ENCODE measurements around the gene SEMA3E. TPM values are rescaled to one million over a fixed set of nuclear protein-coding genes. Genes with fewer than 3 reads are reported as not detected.

Gene SEMA3E
- total RNA-seq, 4 donors from 2014 or later: 22.1 to 42.6 (median 25.0) TPM

- no peak for TF ChIP-seq EP300 (IDR thresholded peaks at IDR 0.05)
- peak; percentile 77 to 87 (median 84) for TF ChIP-seq CTCF (IDR thresholded peaks at IDR 0.05)
- no peak for TF ChIP-seq POLR2A (IDR thresholded peaks at IDR 0.05)
- TF ChIP-seq POLR2AphosphoS5 (IDR thresholded peaks at IDR 0.05): no peak
- no peak overlapping the region for H3K4me3 ChIP-seq
- no peaks in the 10 kb centered on the region for H3K9me3 ChIP-seq
- WGBS, 2 donors (ENCODE audit: low coverage in 1 of 2): 9 to 12% methylated on average over 2 of the region's 2 CpGs
- H3K4me1 ChIP-seq: no peaks in the 10 kb centered on the region
- H3K27ac ChIP-seq: no peak overlapping the region
- peak; percentile 62 for ATAC-seq
- H3K36me3 ChIP-seq: no peaks in the 10 kb centered on the region
- H3K27me3 ChIP-seq: no peaks in the 10 kb centered on the region
These were observed 7.1 kb upstream of the SEMA3E start for GRCh38 chr7:83655951-83656556.

- Histone ChIP-seq H3K4me1 (peaks cover 0 to 9% (median 0%) of the 10 kb centered on the region in 3 donors), H3K9me3 (no peaks in the 10 kb centered on the region), H3K36me3 (no peaks in the 10 kb centered on the region), H3K4me3 (no peak overlapping the region), H3K27ac (no peak overlapping the region), H3K27me3 (no peaks in the 10 kb centered on the region)
- 100% methylated on average over 1 of the region's 1 CpG; no CpG with 5 or more reads in 1 of the 2 donors for WGBS, 2 donors (ENCODE audit: low coverage in 1 of 2)
- no peak for ATAC-seq
- TF ChIP-seq EP300 (IDR thresholded peaks at IDR 0.05) (no peak), CTCF (IDR thresholded peaks at IDR 0.05) (no peak), POLR2A (IDR thresholded peaks at IDR 0.05) (no peak), POLR2AphosphoS5 (IDR thresholded peaks at IDR 0.05) (no peak)
These were observed 3.5 kb upstream of the SEMA3E start for GRCh38 chr7:83652481-83652880.

GRCh38 chr7:83649701-83650100 lies 762 bp upstream of the SEMA3E start:
- peak overlapping the region in 2 of 4 donors; percentile 73 to 78 for H3K27ac ChIP-seq
- H3K27me3 ChIP-seq: no peaks in the 10 kb centered on the region
- peaks cover 0 to 17% (median 0%) of the 10 kb centered on the region in 3 donors for H3K4me1 ChIP-seq
- TF ChIP-seq POLR2A (IDR thresholded peaks at IDR 0.05): no peak
- no peak for TF ChIP-seq EP300 (IDR thresholded peaks at IDR 0.05)
- no peak for TF ChIP-seq CTCF (IDR thresholded peaks at IDR 0.05)
- no peak for TF ChIP-seq POLR2AphosphoS5 (IDR thresholded peaks at IDR 0.05)
- no peak overlapping the region for H3K4me3 ChIP-seq
- H3K9me3 ChIP-seq: no peaks in the 10 kb centered on the region
- no peaks in the 10 kb centered on the region for H3K36me3 ChIP-seq
- ATAC-seq: no peak

- WGBS, 2 donors (ENCODE audit: low coverage in 1 of 2): 92 to 95% methylated on average over 3 of the region's 3 CpGs
- peak overlapping the region in 1 of 4 donors; percentile 16 for H3K27ac ChIP-seq
- no peaks in the 10 kb centered on the region for H3K27me3 ChIP-seq
- peaks cover 0 to 23% (median 0%) of the 10 kb centered on the region in 3 donors for H3K4me1 ChIP-seq
- TF ChIP-seq CTCF (IDR thresholded peaks at IDR 0.05) (no peak), POLR2A (IDR thresholded peaks at IDR 0.05) (no peak), EP300 (IDR thresholded peaks at IDR 0.05) (no peak), POLR2AphosphoS5 (IDR thresholded peaks at IDR 0.05) (no peak)
- H3K4me3 ChIP-seq: no peak overlapping the region
- ATAC-seq: no peak
- no peaks in the 10 kb centered on the region for H3K36me3 ChIP-seq
- H3K9me3 ChIP-seq: no peaks in the 10 kb centered on the region
These were observed 2.9 kb downstream of the SEMA3E start for GRCh38 chr7:83646027-83646426.

- ATAC-seq: no peak
- Histone ChIP-seq H3K27ac (no peak overlapping the region), H3K4me1 (peaks cover 0 to 30% (median 0%) of the 10 kb centered on the region in 3 donors), H3K36me3 (no peaks in the 10 kb centered on the region), H3K9me3 (no peaks in the 10 kb centered on the region), H3K27me3 (no peaks in the 10 kb centered on the region), H3K4me3 (no peak overlapping the region)
- no peak for TF ChIP-seq EP300 (IDR thresholded peaks at IDR 0.05)
These were observed 5.2 kb downstream of the SEMA3E start for GRCh38 chr7:83643739-83644138.
